Lower lobe of right lung (tissue), 2 donors: ENCODE measurements around the gene TKFC. TPM values are rescaled to one million over a fixed set of nuclear protein-coding genes. Genes with fewer than 3 reads are reported as not detected.

Experiments
- ATAC-seq, 2 donors: fragments of 200-7000 bp; cut with Tn5 transposase; one replicate each; pipeline ENCODE4 v1.9.1; 2020 to 2022; ENCODE audit warnings: mild to moderate bottlenecking in 2 of 2, moderate library complexity in 2 of 2
- DNase-seq: peaks from one replicate; pipeline ENCODE4 v3.0.0-alpha.2; 2020
- H3K27ac ChIP-seq: fragments of 200-600 bp; one replicate; pipeline ENCODE4 v1.8.0; 2022
- H3K27me3 ChIP-seq: fragments of 200-600 bp; one replicate; pipeline ENCODE4 v1.8.0; 2022; ENCODE audit warnings: low read depth
- H3K36me3 ChIP-seq: fragments of 200-600 bp; one replicate; pipeline ENCODE4 v1.8.0; 2022; ENCODE audit warnings: mild to moderate bottlenecking
- H3K4me1 ChIP-seq: fragments of 200-600 bp; one replicate; pipeline ENCODE4 v1.8.0; 2022
- H3K4me3 ChIP-seq: fragments of 200-600 bp; one replicate; pipeline ENCODE4 v1.8.0; 2022; ENCODE audit warnings: mild to moderate bottlenecking
- H3K9me3 ChIP-seq: fragments of 200-600 bp; one replicate; pipeline ENCODE4 v1.8.0; 2022
- intact Hi-C: fragments of 100-400 bp; cut with DNase I; formaldehyde crosslinking; loops from one replicate; pipeline ENCODE4 v1.11.0; 2022
- total RNA-seq: library from RNA; stranded (reverse); fragmentation: NEBNext Ultra II Directional; extraction: Animal tissue kit (Norgen Biotek cat#: 25700); gene quantifications from one replicate; pipeline ENCODE4 v1.2.1, GENCODE V29; 2021
- TF ChIP-seq, protein P1 (sequence below): fragments of 200-600 bp; IDR thresholded peaks from one replicate; pipeline ENCODE4 v1.8.0; 2022; ENCODE audit warnings: antibody characterized with exemption, mild to moderate bottlenecking
- donor health status: DM: no; HTN: yes; CAD: no; lungs with severe emphysema.

Gene TKFC
- total RNA-seq, 1 donor from 2014 or later, result 35.0 TPM

DNA sequence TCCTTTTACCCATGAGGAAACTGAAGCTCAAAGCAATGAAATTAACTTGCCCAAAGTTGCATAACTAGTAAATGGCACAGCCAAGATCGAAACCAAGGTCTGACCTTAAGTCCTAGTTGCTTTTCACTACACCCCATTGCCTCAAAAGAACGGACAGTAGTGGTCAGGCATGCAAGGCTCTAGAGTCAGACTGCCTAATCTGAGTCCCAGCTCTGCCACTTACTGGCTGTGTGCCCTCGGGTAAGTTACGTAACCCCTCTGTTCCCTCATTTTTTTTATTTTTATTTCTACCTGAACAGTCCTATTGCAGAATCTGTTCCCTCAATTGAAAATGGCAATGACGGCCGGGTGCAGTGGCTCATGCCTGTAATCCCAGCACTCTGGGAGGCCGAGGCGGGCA, 19.0 kb downstream of the TKFC start:
- Histone ChIP-seq H3K36me3 (peaks cover 74% of the 10 kb centered on the region), H3K9me3 (no peaks in the 10 kb centered on the region), H3K4me3 (no peak overlapping the region), H3K27ac (no peak overlapping the region), H3K27me3 (no peaks in the 10 kb centered on the region), H3K4me1 (peaks cover 7% of the 10 kb centered on the region)
- intact Hi-C loops, result no loop called here
- TF ChIP-seq, protein P1, sequence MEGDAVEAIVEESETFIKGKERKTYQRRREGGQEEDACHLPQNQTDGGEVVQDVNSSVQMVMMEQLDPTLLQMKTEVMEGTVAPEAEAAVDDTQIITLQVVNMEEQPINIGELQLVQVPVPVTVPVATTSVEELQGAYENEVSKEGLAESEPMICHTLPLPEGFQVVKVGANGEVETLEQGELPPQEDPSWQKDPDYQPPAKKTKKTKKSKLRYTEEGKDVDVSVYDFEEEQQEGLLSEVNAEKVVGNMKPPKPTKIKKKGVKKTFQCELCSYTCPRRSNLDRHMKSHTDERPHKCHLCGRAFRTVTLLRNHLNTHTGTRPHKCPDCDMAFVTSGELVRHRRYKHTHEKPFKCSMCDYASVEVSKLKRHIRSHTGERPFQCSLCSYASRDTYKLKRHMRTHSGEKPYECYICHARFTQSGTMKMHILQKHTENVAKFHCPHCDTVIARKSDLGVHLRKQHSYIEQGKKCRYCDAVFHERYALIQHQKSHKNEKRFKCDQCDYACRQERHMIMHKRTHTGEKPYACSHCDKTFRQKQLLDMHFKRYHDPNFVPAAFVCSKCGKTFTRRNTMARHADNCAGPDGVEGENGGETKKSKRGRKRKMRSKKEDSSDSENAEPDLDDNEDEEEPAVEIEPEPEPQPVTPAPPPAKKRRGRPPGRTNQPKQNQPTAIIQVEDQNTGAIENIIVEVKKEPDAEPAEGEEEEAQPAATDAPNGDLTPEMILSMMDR, result no peak
- DNase-seq (no peak), ATAC-seq (no peak)

DNA sequence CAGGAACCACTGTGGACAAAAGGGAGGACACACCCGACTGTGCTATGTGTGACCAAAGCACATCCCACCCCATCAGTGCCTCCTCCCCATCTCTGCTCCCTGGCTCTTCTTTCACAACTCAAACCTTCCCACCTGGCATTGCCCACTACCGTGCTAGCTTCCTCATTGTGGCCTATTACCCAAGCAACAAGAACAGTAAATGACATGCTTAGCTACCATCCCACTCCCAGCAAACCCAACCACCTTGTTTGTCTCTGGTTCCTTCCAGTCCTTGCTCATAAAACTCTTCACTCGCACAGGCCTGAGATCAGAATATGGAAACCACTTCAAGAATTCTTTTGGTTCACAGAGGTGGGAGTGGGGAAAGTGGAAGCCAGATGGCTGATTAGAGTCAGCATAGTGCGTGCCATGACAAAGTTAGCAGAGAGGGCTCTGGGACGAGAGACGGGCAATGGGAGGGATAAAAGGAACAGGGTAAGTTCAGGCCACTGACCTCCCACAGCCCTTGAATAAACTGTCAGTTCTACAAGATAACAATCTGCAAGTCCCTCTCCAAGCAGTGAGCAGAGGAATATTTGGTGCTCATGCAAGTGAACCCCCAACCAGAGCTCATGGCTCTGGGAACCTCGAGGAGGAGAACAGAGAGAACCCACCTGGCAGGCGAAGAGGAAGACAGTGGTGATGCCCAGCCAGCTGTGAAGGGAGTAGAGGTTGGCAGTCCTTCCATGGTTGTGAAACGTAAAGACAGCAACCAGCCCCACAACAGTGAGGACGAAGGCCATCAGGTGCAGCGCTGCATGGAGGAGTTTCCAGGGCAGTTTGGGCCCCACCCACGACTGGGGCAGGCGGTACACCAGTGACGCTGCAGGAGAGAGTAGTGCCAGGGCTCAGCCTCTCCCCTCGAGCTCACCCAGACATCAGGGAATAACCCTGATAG, 20.4 kb downstream of the TKFC start:
- TF ChIP-seq, protein P1, result no peak
- H3K36me3 ChIP-seq, result peaks cover 63% of the 10 kb centered on the region
- no peak for ATAC-seq
- H3K4me3 ChIP-seq, result no peak overlapping the region
- no peaks in the 10 kb centered on the region for H3K9me3 ChIP-seq
- intact Hi-C loops, result no loop called here
- no peak for DNase-seq
- H3K4me1 ChIP-seq, result peaks cover 19% of the 10 kb centered on the region
- H3K27me3 ChIP-seq, result no peaks in the 10 kb centered on the region
- no peak overlapping the region for H3K27ac ChIP-seq

DNA sequence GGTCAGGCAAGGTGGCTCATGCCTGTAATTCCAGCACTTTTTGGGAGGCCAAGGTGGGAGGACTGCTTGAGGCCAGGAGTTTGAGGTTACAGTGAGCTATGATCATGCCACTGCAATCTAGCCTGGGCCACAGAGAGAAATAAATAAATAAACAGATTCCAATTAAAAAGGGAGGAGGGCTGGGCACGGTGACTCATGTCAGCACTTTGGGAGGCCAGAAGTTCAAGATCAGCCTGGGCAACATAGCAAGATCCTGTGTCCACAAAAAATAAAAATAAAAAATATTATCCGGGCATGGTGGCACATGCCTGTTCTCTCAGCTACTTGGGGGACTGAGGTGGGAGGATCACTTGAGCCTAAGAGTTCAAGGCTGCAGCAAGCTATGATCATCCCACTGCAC, 21.2 kb downstream of the TKFC start:
- H3K27ac ChIP-seq, result no peak overlapping the region
- no peak for DNase-seq
- no peaks in the 10 kb centered on the region for H3K9me3 ChIP-seq
- intact Hi-C loops, result no loop called here
- no peaks in the 10 kb centered on the region for H3K27me3 ChIP-seq
- no peak for ATAC-seq
- H3K4me1 ChIP-seq, result peaks cover 19% of the 10 kb centered on the region
- TF ChIP-seq, protein P1, result no peak
- peaks cover 55% of the 10 kb centered on the region for H3K36me3 ChIP-seq
- no peak overlapping the region for H3K4me3 ChIP-seq

DNA sequence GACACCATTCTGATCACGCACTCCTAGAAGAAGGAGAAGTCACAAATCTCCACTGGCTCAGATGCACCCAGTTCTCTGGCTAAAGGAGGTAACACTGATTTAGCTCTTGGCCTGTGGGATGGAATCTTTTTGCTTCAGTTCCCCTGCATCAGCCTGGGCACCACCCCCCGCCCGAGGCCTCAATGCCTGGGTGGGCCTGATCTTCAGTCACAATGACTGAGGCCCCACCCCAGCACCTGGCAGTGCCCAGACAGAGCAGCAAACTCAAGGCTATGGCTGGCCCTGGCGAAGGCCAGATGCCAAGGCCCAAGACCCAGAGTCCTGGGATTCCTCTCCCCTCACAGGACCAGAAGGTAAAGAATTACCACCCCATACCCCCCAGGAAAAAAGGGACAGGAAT, 23.7 kb downstream of the TKFC start:
- Histone ChIP-seq H3K36me3 (peaks cover 33% of the 10 kb centered on the region), H3K27me3 (no peaks in the 10 kb centered on the region), H3K27ac (no peak overlapping the region), H3K4me1 (peaks cover 40% of the 10 kb centered on the region), H3K9me3 (no peaks in the 10 kb centered on the region), H3K4me3 (no peak overlapping the region)
- intact Hi-C loops, result no loop called here
- TF ChIP-seq, protein P1, result no peak
- ATAC-seq (no peak), DNase-seq (no peak)

DNA sequence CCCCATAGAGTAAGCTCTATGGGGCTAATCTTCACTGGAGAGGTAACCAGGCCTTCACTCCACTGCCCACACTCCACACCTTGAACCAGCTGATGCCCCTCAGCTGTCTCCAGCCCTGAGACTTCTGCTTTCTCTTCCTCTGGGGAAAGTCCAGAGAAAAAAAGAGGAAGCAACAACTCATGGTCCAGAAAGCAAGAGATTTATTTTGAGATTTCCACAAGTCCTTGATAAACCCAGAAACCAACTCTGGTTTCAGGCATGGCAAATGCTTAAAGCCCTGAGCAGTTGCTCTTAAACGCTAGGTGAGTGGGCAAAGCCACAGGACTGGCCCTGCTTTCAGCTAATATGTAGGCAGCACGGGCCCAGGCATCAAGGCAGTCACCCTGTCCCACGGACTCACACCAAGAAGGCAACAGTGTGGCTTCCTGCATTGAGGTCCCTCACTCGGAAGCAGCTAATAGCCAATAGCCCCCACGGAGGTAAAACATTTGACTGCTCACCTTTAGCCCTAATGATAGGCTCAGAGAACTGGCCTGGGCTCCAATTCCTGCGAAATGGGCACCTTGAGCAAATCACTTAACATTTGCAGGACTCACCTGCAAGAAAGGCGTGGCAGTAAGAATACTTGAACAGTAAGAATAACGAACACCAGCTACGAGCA, 24.3 kb downstream of the TKFC start:
- TF ChIP-seq, protein P1, result no peak
- Histone ChIP-seq H3K36me3 (peaks cover 26% of the 10 kb centered on the region), H3K4me1 (peaks cover 40% of the 10 kb centered on the region), H3K4me3 (no peak overlapping the region), H3K27me3 (no peaks in the 10 kb centered on the region), H3K27ac (peak overlapping the region; percentile 2), H3K9me3 (no peaks in the 10 kb centered on the region)
- DNase-seq, result no peak
- intact Hi-C loops, result no loop called here
- ATAC-seq, result no peak
